Activated CD4-positive, alpha-beta T cell treated with anti-CD3 and anti-CD28 coated beads, Interleukin-2, amount 10 ng/mL, durations not matched to agents 24 days and 14 days (primary cell): ENCODE data around the gene ACIN1. TPM values are rescaled to one million over a fixed set of nuclear protein-coding genes. Genes with fewer than 3 reads are reported as not detected.

Experiments
- DNase-seq: peaks from one replicate; pipeline ENCODE4 v3.0.0; 2022
- H3K27ac Mint-ChIP-seq: one replicate; pipeline ENCODE4 v1.8.0; 2022; ENCODE audit warnings: mild to moderate bottlenecking, mixed read lengths
- H3K27me3 Mint-ChIP-seq: one replicate; pipeline ENCODE4 v1.8.0; 2022; ENCODE audit warnings: mixed read lengths
- H3K36me3 Mint-ChIP-seq: one replicate; pipeline ENCODE4 v1.8.0; 2022; ENCODE audit warnings: low read depth, mild to moderate bottlenecking, mixed read lengths
- H3K4me1 Mint-ChIP-seq: one replicate; pipeline ENCODE4 v1.8.0; 2021; ENCODE audit warnings: mixed read lengths
- H3K4me3 Mint-ChIP-seq: one replicate; pipeline ENCODE4 v1.8.0; 2022; ENCODE audit warnings: mild to moderate bottlenecking, moderate library complexity, mixed read lengths
- H3K9me3 Mint-ChIP-seq: one replicate; pipeline ENCODE4 v1.8.0; 2021; ENCODE audit warnings: mixed read lengths
- intact Hi-C: fragments of 100-400 bp; cut with micrococcal nuclease; formaldehyde crosslinking; loops from one replicate; pipeline ENCODE4 v1.15.1; 2023
- total RNA-seq: library from RNA; stranded (reverse); gene quantifications from 2 replicates; pipeline ENCODE4 v1.2.3, GENCODE V29; 2022

Gene ACIN1
- total RNA-seq, 1 donor from 2014 or later = 224 TPM

DNA sequence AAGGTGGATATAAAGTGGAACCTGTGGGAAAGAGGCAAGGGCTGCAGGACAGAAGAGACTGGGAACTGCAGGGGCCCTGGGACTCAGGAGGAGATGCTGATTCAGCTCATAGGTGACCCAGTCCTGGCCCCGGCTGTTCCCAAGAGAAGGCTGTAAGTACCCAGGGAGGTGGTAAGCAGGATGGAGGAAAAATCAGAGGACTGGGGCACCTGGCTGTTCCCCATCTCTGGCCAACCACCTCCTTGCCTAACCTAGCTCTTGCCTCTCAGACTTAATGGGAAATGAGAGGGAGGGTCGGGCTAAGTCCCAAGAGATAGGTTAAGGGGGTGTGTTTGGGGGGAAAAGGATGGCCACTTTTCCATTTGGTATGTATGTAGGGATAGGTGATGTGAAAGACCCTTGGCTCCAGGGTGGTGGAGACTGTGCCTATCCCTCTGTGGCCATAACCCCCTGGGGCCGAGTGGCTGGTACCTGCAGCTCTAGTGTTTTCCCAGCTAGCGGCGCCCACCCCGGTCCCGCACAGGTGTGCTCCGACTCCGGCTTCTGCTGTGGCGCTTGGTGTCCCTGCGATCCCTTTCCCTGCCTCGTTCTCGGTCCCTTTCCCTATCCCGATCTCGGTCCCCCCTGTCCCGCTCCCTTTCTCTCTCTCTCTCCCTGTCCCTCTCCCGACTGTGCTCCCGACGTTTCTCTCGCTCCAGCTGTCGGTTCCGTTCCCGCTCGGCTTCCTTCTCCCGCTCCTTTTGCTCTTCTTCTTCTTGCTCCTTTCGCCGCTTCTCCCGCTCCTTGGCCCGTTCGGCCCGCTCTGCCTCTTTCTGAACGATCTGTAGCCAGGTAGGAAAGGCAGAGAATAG lies 36.1 kb downstream of the ACIN1 start:
- peaks cover 8% of the 10 kb centered on the region for H3K27me3 Mint-ChIP-seq
- peaks cover 18% of the 10 kb centered on the region for H3K4me1 Mint-ChIP-seq
- H3K4me3 Mint-ChIP-seq = peak overlapping the region; percentile 19
- DNase-seq = no peak
- intact Hi-C loops = loop anchor here (1.0 to 5.0 kb wide), 4 partner anchors 52 to 86 kb away; no protein-coding TSS in a partner anchor
- no peaks in the 10 kb centered on the region for H3K9me3 Mint-ChIP-seq
- H3K27ac Mint-ChIP-seq = peak overlapping the region; percentile 16
- peaks cover 36% of the 10 kb centered on the region for H3K36me3 Mint-ChIP-seq

DNA sequence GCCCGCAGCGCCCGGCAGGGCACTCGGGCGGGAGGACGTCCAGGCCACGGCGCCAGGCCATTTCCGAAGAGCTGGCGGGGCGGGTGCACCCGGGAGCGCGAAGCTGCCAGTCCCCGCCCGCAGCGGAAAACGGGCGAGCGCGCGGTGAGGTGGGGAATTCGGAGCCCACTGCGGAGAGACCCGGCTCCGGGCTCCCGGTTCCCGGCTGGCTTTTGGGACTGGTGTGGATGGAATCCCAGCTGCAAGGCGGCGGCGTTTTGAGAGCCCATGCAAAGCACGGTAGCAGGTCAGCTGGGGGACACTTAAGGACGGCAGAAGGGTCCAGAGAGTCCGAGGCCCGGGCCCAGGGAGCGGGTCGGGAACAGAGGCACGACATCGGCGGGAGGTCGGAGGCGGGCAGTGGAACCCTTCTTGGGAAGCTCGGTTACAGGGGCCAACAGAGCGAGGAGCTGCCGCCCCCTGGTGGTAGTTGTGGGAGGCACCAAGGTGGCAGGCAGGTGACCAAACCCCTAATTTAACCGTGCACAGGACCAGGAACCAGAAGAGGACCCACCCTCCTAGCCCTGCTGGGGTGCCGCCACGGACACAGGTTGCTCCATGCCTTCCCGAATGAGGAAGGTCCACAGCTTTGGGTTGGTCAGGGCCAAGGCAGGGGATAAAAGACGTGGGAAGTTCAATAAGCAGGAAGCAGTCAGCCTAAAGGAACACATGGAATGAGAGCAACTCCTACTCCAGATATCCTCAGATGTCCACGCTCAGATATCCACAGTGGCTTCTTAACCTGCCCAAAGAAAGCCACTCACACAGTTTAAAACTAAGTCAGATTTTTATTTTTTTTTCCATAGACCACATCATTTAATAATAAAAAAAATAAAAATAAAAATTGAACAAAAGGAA lies 36.9 kb downstream of the ACIN1 start:
- DNase-seq = peak; percentile 96
- peaks cover 17% of the 10 kb centered on the region for H3K4me1 Mint-ChIP-seq
- H3K9me3 Mint-ChIP-seq = no peaks in the 10 kb centered on the region
- H3K36me3 Mint-ChIP-seq = peaks cover 27% of the 10 kb centered on the region
- peak overlapping the region; percentile 57 for H3K27ac Mint-ChIP-seq
- peaks cover 8% of the 10 kb centered on the region for H3K27me3 Mint-ChIP-seq
- H3K4me3 Mint-ChIP-seq = peak overlapping the region; percentile 85
- intact Hi-C loops = loop anchor here (1.0 to 5.0 kb wide), 6 partner anchors 23 to 129 kb away; partner anchors contain the start of genes PRMT5 and PSMB5

DNA sequence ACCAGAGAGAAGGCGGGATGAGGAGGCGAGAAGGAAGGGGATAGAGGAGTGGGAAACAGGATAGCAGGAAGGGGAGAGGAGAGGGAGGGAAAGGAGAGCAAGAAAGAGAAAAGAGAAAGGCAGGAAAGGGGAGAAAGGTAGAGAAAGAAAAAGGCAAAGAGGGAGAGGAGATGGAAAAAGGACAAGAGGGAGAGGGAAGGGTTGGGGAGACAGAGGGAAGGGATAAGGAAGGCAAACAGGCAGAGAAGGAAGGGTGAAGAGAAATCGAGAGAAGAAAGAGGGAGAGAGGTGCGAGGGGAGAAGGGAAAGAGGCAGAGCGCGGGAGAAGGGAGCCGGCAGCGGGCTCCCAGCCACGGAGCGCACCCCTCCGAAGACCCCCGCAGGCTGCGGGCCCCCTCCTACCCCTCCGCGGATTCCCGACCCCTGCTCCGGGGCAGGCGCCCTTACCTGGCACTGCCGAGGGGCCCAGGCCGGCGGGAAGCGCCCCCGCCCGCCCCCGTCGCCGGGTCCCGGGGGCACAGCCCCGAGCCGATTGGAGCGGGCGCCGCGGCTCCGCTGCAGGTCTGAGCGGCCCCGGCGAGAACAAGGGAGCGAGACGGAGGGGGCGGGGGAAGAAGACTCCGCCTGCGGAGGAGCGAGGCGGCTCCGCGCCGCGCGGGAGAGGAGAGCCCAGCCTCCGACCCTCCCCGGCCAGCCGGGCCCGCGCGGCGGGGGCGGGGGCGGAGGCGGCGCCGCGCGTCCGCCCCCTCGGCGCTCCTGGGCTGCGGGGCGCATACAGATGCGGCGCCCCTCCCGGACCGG lies 37.8 kb downstream of the ACIN1 start, which contains the start of gene CDH24:
Gene CDH24, minus strand, starts transcription at position 565 of the 801 bp plus-strand sequence. CDS start 1,787 bp downstream, outside the sequence.
- Mint-ChIP-seq H3K27ac (peak within 1 kb of the TSS; percentile 64), H3K4me1 (peaks cover 17% of the 10 kb centered on the region)

DNA sequence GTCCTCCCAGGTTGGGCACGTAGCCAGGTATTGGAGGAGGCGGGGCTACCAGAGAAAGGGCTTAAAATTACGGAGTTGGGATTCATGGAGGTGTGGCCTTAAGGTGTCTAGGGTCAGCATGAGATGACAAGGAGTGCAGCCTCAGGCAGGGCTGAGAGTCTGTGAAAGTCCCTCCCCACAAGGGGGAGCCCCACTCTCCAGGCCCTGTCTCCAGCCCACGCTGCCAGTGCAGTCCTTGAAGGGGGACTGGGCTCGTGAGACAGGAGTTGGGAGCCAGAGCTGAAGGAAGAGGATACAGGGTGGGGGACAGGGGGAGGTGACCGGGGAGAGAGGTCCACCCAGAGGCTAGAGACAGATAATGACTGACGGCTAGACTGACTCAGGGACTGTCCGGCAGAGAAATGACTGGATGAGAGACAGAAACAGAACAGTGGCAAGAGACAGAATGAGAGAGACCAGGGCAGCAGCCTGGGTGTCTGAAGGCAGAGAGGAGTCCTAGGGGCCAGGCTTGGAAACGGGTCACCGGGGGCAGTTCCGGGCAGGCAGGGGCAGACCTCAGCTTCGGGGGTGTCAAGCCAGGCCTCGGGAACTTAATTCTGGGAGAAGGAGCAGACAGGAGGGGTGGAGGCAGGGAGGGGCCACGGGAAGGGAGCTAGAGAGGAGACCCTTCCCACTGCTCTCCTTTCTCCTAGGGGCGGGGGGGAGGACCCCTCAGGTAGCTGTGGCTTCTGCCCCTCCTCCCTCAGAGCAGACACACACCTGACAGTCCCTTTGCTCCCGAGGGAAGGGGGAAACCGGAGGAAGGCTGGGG lies 38.6 kb downstream of the ACIN1 start:
- intact Hi-C loops = loop anchor here (2.0 to 5.0 kb wide), 3 partner anchors 22 to 128 kb away; partner anchors contain the start of genes PRMT5 and PSMB5
- Mint-ChIP-seq H3K36me3 (peaks cover 17% of the 10 kb centered on the region), H3K27me3 (peaks cover 8% of the 10 kb centered on the region), H3K27ac (peak overlapping the region; percentile 64), H3K4me1 (peaks cover 17% of the 10 kb centered on the region), H3K9me3 (no peaks in the 10 kb centered on the region), H3K4me3 (peak overlapping the region; percentile 80)
- DNase-seq = peak; percentile 90

More for the DNA sequence above, 37.8 kb downstream of the ACIN1 start, which contains the start of gene CDH24:
- Mint-ChIP-seq H3K36me3 (peaks cover 19% of the 10 kb centered on the region), H3K27me3 (peaks cover 8% of the 10 kb centered on the region), H3K9me3 (no peaks in the 10 kb centered on the region), H3K4me3 (peak within 1 kb of the TSS; percentile 85)
- DNase-seq = peak; percentile 94
- intact Hi-C loops = loop anchor here (2.0 to 5.0 kb wide), 3 partner anchors 22 to 128 kb away; partner anchors contain the start of genes PRMT5 and PSMB5

DNA sequence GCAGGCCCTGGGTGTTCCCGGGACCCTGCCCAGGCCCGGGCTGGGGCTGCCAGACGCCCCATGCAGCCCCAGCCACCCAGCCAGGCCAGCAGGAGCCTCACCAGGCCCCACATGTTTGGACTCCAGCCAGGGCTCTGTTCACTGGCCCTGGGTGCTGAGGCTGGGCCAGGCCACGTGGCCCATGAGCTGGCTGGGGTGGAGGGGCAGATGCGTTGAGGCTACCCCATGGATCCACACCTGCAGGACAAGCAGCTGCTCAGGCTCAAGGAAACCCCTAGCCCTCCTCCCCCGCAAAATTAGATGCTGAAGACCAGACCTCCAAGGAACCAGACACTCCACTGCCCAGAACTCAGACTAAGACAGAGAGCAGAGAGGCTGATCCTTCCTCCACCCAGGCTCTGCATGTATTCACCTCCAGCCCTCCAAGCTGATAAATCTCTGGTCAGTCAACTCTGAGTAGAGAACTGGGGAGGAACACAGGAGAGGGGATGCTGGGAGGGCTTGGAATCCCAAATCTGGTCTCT lies 39.3 kb downstream of the ACIN1 start:
- no peaks in the 10 kb centered on the region for H3K9me3 Mint-ChIP-seq
- peaks cover 8% of the 10 kb centered on the region for H3K27me3 Mint-ChIP-seq
- no peak for DNase-seq
- H3K4me1 Mint-ChIP-seq = peaks cover 17% of the 10 kb centered on the region
- peak overlapping the region; percentile 80 for H3K4me3 Mint-ChIP-seq
- H3K27ac Mint-ChIP-seq = peak overlapping the region; percentile 64
- intact Hi-C loops = loop anchor here (2.0 to 5.0 kb wide), 3 partner anchors 21 to 127 kb away; partner anchors contain the start of genes PRMT5 and PSMB5
- peaks cover 11% of the 10 kb centered on the region for H3K36me3 Mint-ChIP-seq

DNA sequence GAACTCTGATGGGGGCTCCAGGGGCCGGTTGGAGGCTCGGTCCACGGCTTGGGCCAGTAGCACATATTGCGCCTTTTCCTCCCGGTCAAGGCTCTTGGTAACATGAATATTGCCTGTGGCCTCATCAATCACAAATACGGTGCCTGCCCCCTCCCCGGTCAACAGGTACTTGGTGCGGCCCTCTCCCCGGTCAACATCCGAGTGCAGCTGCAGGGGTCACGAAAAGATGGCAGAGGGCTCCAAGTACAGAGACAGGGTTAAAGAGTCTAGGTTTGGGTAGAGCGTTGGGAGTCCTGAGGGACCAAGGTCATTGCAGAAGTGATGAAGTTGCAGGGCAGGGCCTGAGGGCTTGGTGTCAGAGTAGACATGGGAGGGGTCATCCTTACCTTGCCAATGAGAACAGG lies 39.8 kb downstream of the ACIN1 start:
- Mint-ChIP-seq H3K4me1 (peaks cover 17% of the 10 kb centered on the region), H3K27me3 (peaks cover 8% of the 10 kb centered on the region)
- intact Hi-C loops = loop anchor here (5.0 kb wide), 1 partner anchor 48 kb away; no protein-coding TSS in a partner anchor

DNA sequence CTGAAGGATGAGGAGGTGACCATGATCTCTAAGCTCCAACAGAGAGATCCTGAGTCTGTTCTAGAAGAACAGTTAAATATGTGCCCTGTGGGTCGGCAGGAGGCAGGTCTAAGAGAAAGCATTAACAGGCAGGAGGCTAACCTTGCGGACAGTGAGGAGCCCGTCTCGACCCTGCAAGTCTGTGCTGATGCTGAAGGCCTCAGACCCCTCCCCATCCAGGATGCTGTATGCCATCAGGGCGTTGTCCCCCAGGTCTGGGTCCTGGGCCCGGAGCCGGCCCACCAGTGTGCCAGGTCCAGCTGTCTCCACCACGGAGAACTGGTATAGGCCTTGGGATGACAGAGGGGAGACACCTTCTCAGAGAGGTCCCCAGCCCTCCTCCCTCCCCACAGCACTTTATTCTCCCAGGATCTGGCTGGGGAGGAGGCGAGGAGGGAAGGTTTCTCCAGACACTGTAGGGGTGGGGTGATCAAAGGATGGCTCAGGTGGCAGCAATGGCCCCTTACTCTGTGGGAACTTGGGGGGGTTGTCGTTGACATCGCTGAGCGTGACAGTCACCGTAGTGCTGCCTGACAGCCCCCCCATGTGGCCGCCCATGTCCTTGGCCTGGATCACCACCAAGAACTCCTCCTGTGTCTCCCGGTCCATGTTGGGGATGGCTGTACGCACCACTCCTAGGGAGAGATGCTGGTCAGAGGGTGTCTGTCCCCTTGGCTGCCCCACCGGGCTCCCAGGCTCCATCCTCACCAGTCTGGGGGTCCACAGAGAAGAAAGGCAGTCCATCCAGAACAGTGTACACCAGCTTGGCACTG lies 40.7 kb downstream of the ACIN1 start:
- Mint-ChIP-seq H3K36me3 (peaks cover 5% of the 10 kb centered on the region), H3K9me3 (no peaks in the 10 kb centered on the region), H3K27ac (no peak overlapping the region), H3K4me1 (peaks cover 17% of the 10 kb centered on the region), H3K27me3 (peaks cover 8% of the 10 kb centered on the region), H3K4me3 (no peak overlapping the region)
- intact Hi-C loops = no loop called here
- peak; percentile 70 for DNase-seq

More for the DNA sequence above, 39.8 kb downstream of the ACIN1 start:
- Mint-ChIP-seq H3K27ac (no peak overlapping the region), H3K9me3 (no peaks in the 10 kb centered on the region), H3K36me3 (peaks cover 10% of the 10 kb centered on the region), H3K4me3 (no peak overlapping the region)
- no peak for DNase-seq

DNA sequence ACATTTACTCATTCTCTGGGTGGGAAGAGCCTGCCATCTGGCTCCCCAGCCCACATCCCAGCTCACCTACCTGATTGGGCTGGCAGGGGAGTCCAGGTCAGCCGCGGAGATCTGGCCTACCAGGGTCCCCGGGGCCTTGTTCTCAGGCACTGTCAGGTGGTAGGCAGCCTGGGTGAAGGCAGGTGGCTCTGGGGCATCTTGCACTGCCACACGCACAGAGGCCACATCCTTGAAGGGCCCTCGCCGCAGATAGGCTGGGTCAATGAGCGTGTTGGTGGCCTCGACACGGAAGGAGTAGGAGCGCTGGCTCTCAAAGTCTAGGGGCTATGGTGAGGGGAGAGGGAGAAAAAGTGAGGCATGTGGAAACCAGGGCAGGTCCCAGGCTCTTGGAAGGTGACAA lies 41.5 kb downstream of the ACIN1 start:
- Mint-ChIP-seq H3K4me1 (peaks cover 17% of the 10 kb centered on the region), H3K27ac (no peak overlapping the region), H3K36me3 (peaks cover 2% of the 10 kb centered on the region), H3K9me3 (no peaks in the 10 kb centered on the region), H3K4me3 (no peak overlapping the region), H3K27me3 (peaks cover 8% of the 10 kb centered on the region)
- intact Hi-C loops = no loop called here
- DNase-seq = no peak

DNA sequence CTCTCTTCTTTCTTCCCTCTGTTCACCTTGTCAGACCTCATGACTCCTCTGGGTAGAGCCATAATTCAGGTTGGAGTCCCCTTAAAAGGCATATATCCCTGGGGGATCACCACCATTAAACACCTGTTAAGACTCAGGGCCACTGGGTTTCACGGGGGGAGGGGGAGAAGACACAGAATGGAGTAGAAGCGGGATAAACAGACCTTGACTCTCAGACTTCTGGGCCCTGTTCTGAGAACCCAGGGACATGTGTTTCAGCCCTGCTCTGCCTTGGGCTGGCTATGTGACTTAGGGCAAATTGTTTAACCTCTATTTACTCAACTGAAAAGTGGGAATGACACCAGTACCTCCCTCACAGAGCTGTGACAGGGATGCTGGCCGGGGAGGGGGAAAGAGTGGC lies 42.3 kb downstream of the ACIN1 start:
- intact Hi-C loops = no loop called here
- H3K4me3 Mint-ChIP-seq = no peak overlapping the region

DNA sequence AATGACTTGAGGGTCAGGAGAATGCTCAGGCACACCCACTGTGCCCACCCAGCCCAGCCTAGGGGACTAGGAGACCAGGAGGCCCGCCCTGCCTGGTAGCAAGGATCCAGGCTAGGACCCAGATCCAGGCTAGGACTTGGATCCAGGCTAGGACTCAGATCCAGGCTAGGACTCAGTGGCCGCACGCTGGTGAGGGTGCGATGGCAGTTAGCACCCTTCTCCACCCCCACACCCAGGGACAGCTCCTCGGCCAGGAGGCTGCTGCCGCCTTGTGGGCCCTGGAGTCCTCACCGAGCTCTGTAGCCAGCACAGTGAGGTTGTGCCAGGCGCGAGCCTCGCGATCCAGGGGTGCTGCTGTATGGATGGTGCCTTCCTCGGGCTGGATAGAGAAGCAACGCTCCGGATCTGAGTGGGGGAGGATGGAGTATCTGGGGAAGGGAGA lies 42.7 kb downstream of the ACIN1 start:
- Mint-ChIP-seq H3K9me3 (no peaks in the 10 kb centered on the region), H3K27me3 (peaks cover 8% of the 10 kb centered on the region), H3K36me3 (no peaks in the 10 kb centered on the region), H3K4me1 (peaks cover 12% of the 10 kb centered on the region), H3K4me3 (no peak overlapping the region), H3K27ac (no peak overlapping the region)
- no peak for DNase-seq
- intact Hi-C loops = no loop called here

More for the DNA sequence above, 42.3 kb downstream of the ACIN1 start:
- Mint-ChIP-seq H3K27me3 (peaks cover 8% of the 10 kb centered on the region), H3K4me1 (peaks cover 12% of the 10 kb centered on the region), H3K36me3 (no peaks in the 10 kb centered on the region), H3K9me3 (no peaks in the 10 kb centered on the region), H3K27ac (no peak overlapping the region)
- no peak for DNase-seq
